MCF 10A (cell line): Measurements from ENCODE around the gene ZBTB7C. TPM values are rescaled to one million over a fixed set of nuclear protein-coding genes. Genes with fewer than 3 reads are reported as not detected.
A peak's percentile ranks its signal among the peaks of the same experiment; 100 is the strongest.

Experiments used
- BruUV-seq: library from RNA; stranded (reverse); fragments of 400-500 nt; replicated peaks from 2 replicates; lab custom pipeline; 2021; lab: Mats Ljungman, UMichigan
- CTCF ChIA-PET: fragments of 300-600 bp; sonication (Branson Sonifier 250); formaldehyde crosslinking; extraction: SDS; loops from one replicate; lab custom pipeline; 2021; ENCODE audit warnings: antibody characterized with exemption, inconsistent platforms; lab: Yijun Ruan, JAX
- POLR2A ChIA-PET: fragments of 300-600, 350-650 bp; sonication (Branson Sonifier 250); formaldehyde crosslinking; extraction: SDS; loops from one replicate; lab custom pipeline; 2020; ENCODE audit warnings: antibody characterized with exemption, inconsistent platforms; lab: Yijun Ruan, JAX
- DNase-seq: peaks from one replicate; pipeline ENCODE4 v3.0.0-alpha.2; 2018; ENCODE audit not compliant: unreplicated experiment
- H3K27ac Mint-ChIP-seq: one replicate; pipeline ENCODE4 v1.8.0; 2022; ENCODE audit warnings: mild to moderate bottlenecking, low read depth, mixed read lengths; ENCODE audit not compliant: unreplicated experiment
- H3K27me3 Mint-ChIP-seq: one replicate; pipeline ENCODE4 v1.8.0; 2022; ENCODE audit warnings: mixed read lengths; ENCODE audit not compliant: insufficient read depth, unreplicated experiment
- H3K36me3 Mint-ChIP-seq: one replicate; pipeline ENCODE4 v1.8.0; 2022; ENCODE audit warnings: mild to moderate bottlenecking, moderate library complexity, mixed read lengths; ENCODE audit not compliant: insufficient read depth, unreplicated experiment
- H3K4me1 Mint-ChIP-seq: one replicate; pipeline ENCODE4 v1.8.0; 2022; ENCODE audit warnings: mixed read lengths; ENCODE audit not compliant: insufficient read depth, unreplicated experiment
- H3K4me3 Mint-ChIP-seq: one replicate; pipeline ENCODE4 v1.8.0; 2022; ENCODE audit warnings: mild to moderate bottlenecking, moderate library complexity, mixed read lengths; ENCODE audit not compliant: unreplicated experiment
- H3K9me3 Mint-ChIP-seq: one replicate; pipeline ENCODE4 v1.8.0; 2022; ENCODE audit warnings: mixed read lengths; ENCODE audit not compliant: unreplicated experiment
- intact Hi-C: fragments of 100-400 bp; cut with micrococcal nuclease; formaldehyde crosslinking; loops from 2 replicates; pipeline ENCODE4 v1.14.1; 2022
- total RNA-seq: library from RNA; stranded (reverse); gene quantifications from 2 replicates; pipeline ENCODE4 v1.2.3, GENCODE V29; 2022
- TF ChIP-seq, protein P1 (sequence below): fragments of 200-600 bp; IDR thresholded peaks from one replicate; pipeline ENCODE4 v1.8.0; 2022; ENCODE audit warnings: antibody characterized with exemption, mild to moderate bottlenecking; ENCODE audit not compliant: unreplicated experiment

ZBTB7C gene
- total RNA-seq, 1 experiment from 2014 or later: 0.42 TPM

- Mint-ChIP-seq H3K27ac (no peak overlapping the region), H3K4me1 (peaks cover 29% of the 10 kb centered on the region), H3K9me3 (no peaks in the 10 kb centered on the region), H3K4me3 (no peak overlapping the region), H3K27me3 (no peaks in the 10 kb centered on the region), H3K36me3 (no peaks in the 10 kb centered on the region)
- ChIA-PET POLR2A (no interaction called here), CTCF (interaction anchor here (1.1 to 1.4 kb wide), 2 partner anchors 196 to 218 kb away, joined by 4 read pairs; no protein-coding TSS in a partner anchor)
- no TSS peak for BruUV-seq
- intact Hi-C loops: loop anchor here (10.0 kb wide), 1 partner anchor 418 kb away; no protein-coding TSS in a partner anchor
- TF ChIP-seq, protein P1, sequence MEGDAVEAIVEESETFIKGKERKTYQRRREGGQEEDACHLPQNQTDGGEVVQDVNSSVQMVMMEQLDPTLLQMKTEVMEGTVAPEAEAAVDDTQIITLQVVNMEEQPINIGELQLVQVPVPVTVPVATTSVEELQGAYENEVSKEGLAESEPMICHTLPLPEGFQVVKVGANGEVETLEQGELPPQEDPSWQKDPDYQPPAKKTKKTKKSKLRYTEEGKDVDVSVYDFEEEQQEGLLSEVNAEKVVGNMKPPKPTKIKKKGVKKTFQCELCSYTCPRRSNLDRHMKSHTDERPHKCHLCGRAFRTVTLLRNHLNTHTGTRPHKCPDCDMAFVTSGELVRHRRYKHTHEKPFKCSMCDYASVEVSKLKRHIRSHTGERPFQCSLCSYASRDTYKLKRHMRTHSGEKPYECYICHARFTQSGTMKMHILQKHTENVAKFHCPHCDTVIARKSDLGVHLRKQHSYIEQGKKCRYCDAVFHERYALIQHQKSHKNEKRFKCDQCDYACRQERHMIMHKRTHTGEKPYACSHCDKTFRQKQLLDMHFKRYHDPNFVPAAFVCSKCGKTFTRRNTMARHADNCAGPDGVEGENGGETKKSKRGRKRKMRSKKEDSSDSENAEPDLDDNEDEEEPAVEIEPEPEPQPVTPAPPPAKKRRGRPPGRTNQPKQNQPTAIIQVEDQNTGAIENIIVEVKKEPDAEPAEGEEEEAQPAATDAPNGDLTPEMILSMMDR: no peak
- DNase-seq: no peak
Measured at GRCh38 chr18:48226401-48226800, 182.8 kb downstream of the ZBTB7C start.

DNA sequence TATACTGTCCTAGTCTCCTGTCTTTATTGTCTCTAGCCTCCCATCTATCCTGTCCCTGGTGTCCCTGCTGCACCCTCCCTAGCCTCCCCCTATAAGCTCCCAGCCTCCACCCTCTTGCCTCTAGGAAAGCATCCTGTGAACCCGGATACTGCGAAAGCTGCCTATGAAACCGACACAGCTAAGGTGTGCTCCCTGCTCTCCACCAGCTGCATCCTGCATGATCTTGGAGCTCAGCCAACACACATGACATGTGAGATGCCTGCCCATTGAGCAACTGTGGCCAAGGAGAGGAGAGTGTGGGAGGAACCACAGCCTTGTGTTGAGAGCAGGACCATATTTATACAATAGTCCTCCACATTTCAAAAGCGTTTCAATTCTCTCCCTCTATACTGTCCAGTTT lies 187.1 kb downstream of the ZBTB7C start:
- Mint-ChIP-seq H3K4me1 (peaks cover 2% of the 10 kb centered on the region), H3K27me3 (no peaks in the 10 kb centered on the region), H3K9me3 (no peaks in the 10 kb centered on the region), H3K27ac (no peak overlapping the region), H3K36me3 (no peaks in the 10 kb centered on the region), H3K4me3 (no peak overlapping the region)
- DNase-seq: peak; percentile 96
- BruUV-seq: no TSS peak
- CTCF ChIA-PET: interaction anchor here (0.6 to 0.8 kb wide), 2 partner anchors 179 to 225 kb away, joined by 3 to 4 read pairs; no protein-coding TSS in a partner anchor
- POLR2A ChIA-PET: interaction anchor here (0.5 to 0.6 kb wide), 2 partner anchors 28 to 209 kb away, joined by 3 read pairs; no protein-coding TSS in a partner anchor
- intact Hi-C loops: loop anchor here (10.0 kb wide), 1 partner anchor 423 kb away; no protein-coding TSS in a partner anchor
- TF ChIP-seq, protein P1: no peak

DNA sequence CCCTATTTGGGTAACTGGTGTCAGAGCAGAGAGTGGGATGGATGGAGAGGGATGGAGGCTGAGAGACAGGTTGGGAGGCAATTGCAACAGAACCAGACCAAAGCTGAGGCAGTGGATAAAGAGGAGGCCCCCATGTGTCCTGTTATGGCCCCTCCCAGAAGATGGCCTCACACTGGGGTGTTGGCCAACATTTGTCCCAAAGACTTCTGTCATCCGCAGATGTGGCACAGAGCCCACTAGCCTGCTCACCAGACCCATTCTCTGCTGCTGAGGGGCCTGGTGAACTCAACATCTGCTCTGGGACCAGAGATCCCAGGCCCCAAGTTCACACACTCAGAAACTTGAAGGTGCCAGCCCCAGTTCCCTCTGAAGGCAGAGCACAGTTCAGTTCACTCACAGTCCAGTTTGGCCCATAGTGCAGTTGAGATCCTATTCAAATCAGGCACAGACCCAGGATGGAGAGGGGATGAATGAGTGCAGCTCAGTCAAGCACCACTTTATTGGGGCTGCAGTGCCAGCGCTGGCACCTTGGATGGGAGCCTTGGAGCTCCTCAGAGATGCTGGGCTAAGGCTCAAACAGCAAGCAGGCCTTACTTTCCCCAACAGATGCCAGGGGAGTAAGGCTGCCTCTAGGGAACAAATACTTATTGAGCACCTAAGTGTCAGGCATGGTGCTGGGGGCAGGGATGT lies 189.2 kb downstream of the ZBTB7C start:
- Mint-ChIP-seq H3K4me3 (no peak overlapping the region), H3K9me3 (no peaks in the 10 kb centered on the region), H3K27me3 (no peaks in the 10 kb centered on the region), H3K27ac (no peak overlapping the region), H3K4me1 (no peaks in the 10 kb centered on the region), H3K36me3 (no peaks in the 10 kb centered on the region)
- intact Hi-C loops: loop anchor here (10.0 kb wide), 1 partner anchor 425 kb away; no protein-coding TSS in a partner anchor
- ChIA-PET CTCF (no interaction called here), POLR2A (interaction anchor here (0.6 kb wide), 1 partner anchor 20 kb away, joined by 3 read pairs; no protein-coding TSS in a partner anchor)
- BruUV-seq: no TSS peak
- no peak for DNase-seq
- TF ChIP-seq, protein P1: no peak

GRCh38 chr18:48219037-48219809 lies 190.0 kb downstream of the ZBTB7C start:
- intact Hi-C loops: no loop called here
- H3K36me3 Mint-ChIP-seq: no peaks in the 10 kb centered on the region
- TF ChIP-seq, protein P1: no peak
- no peak overlapping the region for H3K4me3 Mint-ChIP-seq
- no peaks in the 10 kb centered on the region for H3K27me3 Mint-ChIP-seq
- BruUV-seq: no TSS peak
- H3K27ac Mint-ChIP-seq: no peak overlapping the region
- CTCF ChIA-PET: interaction anchor here (0.6 kb wide), 1 partner anchor 16 kb away, joined by 3 read pairs; no protein-coding TSS in a partner anchor
- H3K9me3 Mint-ChIP-seq: no peaks in the 10 kb centered on the region
- POLR2A ChIA-PET: no interaction called here
- no peaks in the 10 kb centered on the region for H3K4me1 Mint-ChIP-seq
- no peak for DNase-seq
